CD1c-positive myeloid dendritic cell (primary cell): ENCODE data around the gene GPR68.
"Not testable (repeated sequence)": the region's sequence is repeated elsewhere in the genome, so short reads cannot be mapped to it uniquely, and the experiment has no call there.

Experiments
- DNase-seq: peaks from one replicate; pipeline ENCODE4 v3.0.0-alpha.2; 2016; ENCODE audit errors: extremely low spot score

Gene GPR68

GRCh38 chr14:91252871-91253794, 8.6 kb upstream of the GPR68 start:
- peak; percentile 58 for DNase-seq

GRCh38 chr14:91250912-91251311, 6.4 kb upstream of the GPR68 start:
- no peak for DNase-seq

- DNase-seq = peak; percentile 51
These were observed 5.5 kb upstream of the GPR68 start for GRCh38 chr14:91249841-91250616.

- peak; percentile 60 for DNase-seq
These were observed 1.7 kb upstream of the GPR68 start for GRCh38 chr14:91246051-91246852.

- not testable (repeated sequence) for DNase-seq
These were observed 1.1 kb upstream of the GPR68 start for GRCh38 chr14:91245616-91246015.

- no peak for DNase-seq
These were observed 525 bp upstream of the GPR68 start for GRCh38 chr14:91245029-91245428.

- no peak for DNase-seq
These were observed 1.4 kb downstream of the GPR68 start for GRCh38 chr14:91243074-91243471.

- DNase-seq = no peak
These were observed 1.9 kb downstream of the GPR68 start for GRCh38 chr14:91242635-91243034.

GRCh38 chr14:91241863-91242262, 2.6 kb downstream of the GPR68 start:
- peak; percentile 87 for DNase-seq

- DNase-seq = peak; percentile 61
These were observed 5.8 kb downstream of the GPR68 start for GRCh38 chr14:91238661-91239060.

GRCh38 chr14:91238085-91238484, 6.4 kb downstream of the GPR68 start:
- peak; percentile 76 for DNase-seq

GRCh38 chr14:91237219-91237618, 7.3 kb downstream of the GPR68 start:
- DNase-seq = peak; percentile 67

GRCh38 chr14:91235841-91236240, 8.7 kb downstream of the GPR68 start:
- DNase-seq = no peak

- DNase-seq = no peak
These were observed 9.8 kb downstream of the GPR68 start for GRCh38 chr14:91234791-91235114.

- DNase-seq = no peak
These were observed 10.3 kb downstream of the GPR68 start for GRCh38 chr14:91233936-91234790.

- peak; percentile 83 for DNase-seq
These were observed 11.9 kb downstream of the GPR68 start for GRCh38 chr14:91232603-91233002.

GRCh38 chr14:91232052-91232451, 12.5 kb downstream of the GPR68 start:
- DNase-seq = peak; percentile 37

GRCh38 chr14:91231446-91231845, 13.1 kb downstream of the GPR68 start:
- DNase-seq = peak; percentile 71

- DNase-seq = no peak
These were observed 14.0 kb downstream of the GPR68 start for GRCh38 chr14:91230397-91231035.

- peak; percentile 81 for DNase-seq
These were observed 14.7 kb downstream of the GPR68 start for GRCh38 chr14:91229743-91230200.

- no peak for DNase-seq
These were observed 15.5 kb downstream of the GPR68 start for GRCh38 chr14:91229005-91229382.
